Stimulated activated CD4-positive, alpha-beta T cell treated with anti-CD3 and anti-CD28 coated beads, TNF-alpha, amount 100 ng/mL, for 4 hours (primary cell): ENCODE results near the gene TACC3.
A peak's percentile ranks its signal among the peaks of the same experiment; 100 is the strongest.

Experiments
- DNase-seq, 3 experiments: peaks; one replicate each; pipeline ENCODE4 v3.0.0-alpha.2; 2020; ENCODE audit warnings: low read depth in 3 of 3

Gene TACC3

DNA sequence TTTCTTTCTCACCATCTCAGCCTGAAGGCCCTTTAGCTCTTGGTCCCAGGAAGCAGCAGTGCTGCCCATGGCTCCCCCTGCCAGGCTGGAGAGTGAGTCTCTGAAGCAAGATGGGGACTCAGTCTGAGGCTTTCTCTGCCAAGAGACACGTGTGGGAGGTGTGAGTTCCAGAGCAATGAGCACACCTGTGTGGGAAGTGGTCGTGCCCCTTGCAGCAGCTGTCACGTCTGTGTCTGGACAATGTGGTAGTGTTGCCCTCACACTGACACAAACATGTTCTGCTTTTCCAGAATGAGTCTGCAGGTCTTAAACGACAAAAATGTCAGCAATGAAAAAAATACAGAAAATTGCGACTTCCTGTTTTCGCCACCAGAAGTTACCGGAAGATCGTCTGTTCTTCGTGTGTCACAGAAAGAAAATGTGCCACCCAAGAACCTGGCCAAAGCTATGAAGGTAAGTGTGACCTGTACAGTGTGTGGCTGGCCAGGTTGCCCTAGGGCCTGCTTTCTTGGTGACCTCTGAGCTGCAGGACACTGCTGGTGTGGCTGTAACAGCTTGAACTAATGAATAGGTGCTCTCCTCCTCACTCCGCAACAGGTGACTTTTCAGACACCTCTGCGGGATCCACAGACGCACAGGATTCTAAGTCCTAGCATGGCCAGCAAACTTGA is 1.9 kb downstream of the TACC3 start:
- DNase-seq: peak in 2 of 3 experiments; percentile 36

DNA sequence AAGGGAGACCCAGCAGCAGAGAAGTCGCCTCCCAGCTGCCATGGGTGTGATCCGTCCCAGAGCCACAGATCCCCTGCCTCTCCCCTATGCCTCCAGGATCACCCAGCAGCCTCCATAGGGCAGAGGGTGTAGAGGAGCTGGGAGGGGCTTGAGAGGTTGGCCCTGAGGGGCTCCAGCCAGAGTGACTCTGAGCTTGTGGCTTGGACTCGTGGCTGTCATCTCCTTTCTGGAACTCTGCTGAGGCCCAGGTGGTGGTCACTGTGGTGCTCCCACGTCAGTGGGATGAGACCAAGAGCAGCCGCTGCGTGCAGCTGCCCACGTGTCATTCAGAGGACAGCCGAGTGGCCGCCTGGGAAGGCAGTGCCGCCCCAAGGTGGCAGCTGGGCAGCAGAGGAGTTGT is 4.2 kb downstream of the TACC3 start:
- no peak for DNase-seq

DNA sequence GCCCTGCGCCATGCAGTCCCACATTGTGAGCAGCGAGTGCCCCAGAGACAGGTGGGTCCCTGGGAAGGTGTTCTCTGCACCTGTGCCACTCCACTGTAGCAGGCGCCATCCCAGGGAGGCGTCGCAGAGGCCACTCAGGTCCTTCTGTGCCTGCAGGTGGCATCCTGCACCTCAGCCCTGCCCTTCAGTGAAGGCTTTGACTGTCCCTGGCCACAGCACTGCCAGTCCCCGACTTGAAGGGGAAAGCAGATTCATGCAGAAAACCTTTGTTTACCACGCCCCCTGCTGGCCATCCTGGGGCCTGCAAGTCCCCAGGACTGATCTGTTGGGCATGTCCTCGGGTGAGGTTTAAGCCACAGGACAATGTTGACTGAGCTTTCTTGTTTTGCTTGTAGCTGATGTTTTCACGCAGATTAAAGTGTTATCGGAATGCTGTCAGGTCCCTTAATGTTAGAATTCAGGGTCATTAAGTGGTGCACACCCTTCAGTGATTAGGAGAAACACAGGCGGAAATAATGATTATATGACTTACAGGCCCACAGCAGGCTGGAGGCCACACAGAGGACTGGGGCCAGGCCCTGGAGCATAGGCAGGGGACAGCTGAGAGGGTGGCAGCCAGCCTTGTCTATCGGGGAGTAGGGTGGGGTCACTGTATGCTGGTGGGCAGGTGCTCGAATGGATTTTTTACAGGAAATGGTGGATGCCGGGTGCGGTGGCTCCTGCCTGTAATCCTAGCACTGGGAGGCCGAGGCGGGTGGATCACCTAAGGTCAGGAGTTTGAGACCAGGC is 5.0 kb downstream of the TACC3 start:
- DNase-seq: peak; percentile 78 to 92 (median 87)

DNA sequence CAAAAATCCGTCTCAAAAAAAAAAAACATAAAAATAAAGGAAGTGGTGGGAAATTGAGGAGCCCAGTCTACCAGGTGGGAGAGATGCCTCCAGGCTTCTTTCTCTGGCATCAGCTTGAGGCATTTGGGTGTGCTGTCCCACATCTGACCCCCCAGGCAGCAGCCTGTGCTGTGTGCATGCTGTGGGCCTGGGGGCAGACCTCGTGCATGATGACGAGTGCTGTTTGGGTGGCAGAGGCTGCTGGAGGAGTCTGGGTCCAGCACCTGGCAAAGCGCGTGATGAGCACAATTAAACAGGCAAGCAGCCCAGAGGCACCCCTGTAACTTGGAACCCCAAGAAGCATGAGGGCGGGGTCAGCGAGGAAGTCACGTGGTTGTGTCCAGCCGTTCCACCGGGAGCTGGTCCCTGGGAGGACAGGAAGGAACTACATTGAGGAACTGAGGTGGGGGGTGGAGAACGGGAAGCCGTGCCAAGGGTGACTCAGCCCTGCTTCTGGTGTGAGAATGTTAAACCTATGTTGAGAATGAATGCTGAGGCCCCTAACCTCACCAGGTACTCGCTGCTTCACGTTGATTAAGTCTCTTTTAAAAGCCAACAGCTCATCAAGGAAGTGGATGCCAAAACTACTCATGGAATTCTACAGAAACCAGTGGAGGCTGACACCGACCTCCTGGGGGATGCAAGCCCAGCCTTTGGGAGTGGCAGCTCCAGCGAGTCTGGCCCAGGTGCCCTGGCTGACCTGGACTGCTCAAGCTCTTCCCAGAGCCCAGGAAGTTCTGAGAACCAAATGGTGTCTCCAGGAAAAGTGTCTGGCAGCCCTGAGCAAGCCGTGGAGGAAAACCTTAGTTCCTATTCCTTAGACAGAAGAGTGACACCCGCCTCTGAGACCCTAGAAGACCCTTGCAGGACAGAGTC is 6.1 kb downstream of the TACC3 start:
- no peak for DNase-seq

DNA sequence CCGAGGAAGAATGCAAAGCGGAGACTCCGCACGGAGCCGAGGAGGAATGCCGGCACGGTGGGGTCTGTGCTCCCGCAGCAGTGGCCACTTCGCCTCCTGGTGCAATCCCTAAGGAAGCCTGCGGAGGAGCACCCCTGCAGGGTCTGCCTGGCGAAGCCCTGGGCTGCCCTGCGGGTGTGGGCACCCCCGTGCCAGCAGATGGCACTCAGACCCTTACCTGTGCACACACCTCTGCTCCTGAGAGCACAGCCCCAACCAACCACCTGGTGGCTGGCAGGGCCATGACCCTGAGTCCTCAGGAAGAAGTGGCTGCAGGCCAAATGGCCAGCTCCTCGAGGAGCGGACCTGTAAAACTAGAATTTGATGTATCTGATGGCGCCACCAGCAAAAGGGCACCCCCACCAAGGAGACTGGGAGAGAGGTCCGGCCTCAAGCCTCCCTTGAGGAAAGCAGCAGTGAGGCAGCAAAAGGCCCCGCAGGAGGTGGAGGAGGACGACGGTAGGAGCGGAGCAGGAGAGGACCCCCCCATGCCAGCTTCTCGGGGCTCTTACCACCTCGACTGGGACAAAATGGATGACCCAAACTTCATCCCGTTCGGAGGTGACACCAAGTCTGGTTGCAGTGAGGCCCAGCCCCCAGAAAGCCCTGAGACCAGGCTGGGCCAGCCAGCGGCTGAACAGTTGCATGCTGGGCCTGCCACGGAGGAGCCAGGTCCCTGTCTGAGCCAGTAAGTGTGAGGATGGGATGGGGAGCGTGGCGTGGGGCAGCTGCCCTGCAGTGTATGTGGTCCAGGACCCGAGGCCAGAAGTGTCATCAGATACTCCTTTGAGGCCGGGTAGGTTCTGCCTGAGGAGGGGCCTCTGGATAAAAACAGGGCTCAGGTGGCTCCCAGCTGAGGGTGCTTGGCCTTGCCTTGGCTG is 7.0 kb downstream of the TACC3 start:
- no peak for DNase-seq

DNA sequence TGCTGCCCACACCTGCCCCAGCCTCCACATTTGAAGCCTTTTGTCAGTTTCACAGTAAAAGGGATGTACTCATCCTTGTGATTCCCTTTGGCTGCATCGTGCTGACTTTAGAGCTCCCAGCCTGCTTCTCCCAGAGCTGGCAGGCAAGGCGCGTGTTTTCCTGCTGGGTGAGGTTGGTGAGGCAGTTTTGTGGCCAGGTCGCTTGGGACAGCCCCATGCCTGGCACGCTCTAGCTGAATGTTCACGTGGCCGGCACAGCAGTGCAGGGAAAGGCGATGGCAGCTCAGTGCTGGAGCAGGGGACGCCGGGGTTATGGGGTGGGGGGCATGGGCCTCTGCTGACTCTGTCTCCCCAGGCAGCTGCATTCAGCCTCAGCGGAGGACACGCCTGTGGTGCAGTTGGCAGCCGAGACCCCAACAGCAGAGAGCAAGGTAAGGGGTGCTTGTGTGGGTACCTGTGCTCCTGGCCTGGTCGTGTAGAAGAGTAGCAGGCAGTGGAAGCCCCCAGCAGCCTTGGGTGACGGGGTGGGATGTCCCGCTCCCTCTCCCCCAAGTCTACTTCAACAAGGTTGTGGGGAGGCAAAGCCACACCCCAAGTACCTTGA is 9.3 kb downstream of the TACC3 start:
- DNase-seq: no peak

DNA sequence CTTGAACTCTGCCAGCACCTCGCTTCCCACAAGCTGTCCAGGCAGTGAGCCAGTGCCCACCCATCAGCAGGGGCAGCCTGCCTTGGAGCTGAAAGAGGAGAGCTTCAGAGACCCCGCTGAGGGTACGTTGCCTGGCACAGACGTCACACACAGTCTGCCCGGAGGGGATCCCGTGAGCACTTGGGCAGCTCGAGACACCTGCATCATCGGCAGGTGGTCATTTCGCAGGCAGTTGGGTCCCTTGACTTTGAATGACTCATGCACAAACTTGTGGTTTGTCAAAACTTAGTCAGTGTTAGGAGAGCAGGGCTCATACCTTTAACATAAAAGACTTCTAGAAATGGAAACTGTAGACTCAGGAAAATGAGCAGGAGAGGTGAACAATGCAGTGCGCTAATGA is 9.9 kb downstream of the TACC3 start:
- DNase-seq: no peak

DNA sequence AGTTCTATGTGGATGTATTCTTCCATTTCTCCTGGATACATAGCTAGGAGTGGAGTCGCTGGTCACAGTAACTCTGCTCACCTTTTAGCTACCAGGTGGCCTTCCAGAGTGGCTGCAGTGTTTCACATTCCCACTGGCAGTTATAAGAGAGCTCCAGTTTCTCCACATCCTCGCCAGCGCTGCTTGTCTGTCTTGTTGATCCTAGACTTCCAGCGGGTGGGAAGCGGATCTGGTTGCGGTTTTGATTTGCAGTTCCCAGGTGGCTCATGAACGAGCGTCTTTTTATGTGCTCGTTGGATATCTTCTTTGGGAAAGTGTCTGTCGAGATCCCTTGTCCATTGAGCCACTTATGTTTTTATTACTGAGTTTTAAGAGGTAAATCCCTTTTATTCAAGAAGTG is 11.6 kb downstream of the TACC3 start:
- DNase-seq: no peak

DNA sequence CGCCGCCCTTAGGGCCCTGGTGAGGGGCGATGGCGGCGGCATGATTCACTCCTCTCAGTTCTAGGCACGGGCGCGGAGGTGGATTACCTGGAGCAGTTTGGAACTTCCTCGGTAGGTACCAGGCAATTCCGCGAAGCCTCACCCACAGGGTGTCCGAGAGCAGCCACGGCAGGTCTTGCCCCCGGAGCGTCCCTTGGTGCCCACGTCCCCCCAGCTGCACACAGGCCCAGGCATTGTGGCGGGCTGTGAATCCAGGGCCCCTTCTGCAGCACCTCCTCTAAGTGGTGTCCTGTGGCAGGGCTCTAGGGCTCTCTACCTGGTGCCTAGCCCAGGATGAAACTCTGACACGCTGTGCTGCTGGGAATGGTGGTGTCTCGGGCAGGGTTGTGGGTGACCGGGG is 13.9 kb downstream of the TACC3 start:
- DNase-seq: no peak

DNA sequence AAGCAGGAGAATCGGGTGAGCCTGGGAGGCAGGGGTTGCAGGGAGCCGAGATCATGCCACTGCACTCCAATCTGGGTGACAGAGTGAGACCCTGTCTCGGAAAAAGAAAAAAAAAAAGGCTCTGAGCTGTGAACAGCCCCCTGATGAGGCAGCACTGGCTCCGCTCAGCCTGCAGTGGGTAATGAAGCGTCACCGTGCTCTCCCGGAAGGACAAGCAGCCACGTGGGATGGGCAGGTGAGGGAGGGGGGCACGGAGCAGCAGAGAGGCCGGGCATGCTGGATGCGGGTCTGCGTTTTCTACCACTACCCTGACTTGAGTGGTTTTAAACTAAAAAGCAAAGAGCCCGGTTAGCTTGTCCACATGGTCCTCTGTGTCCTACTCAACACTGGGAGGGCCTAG is 15.5 kb downstream of the TACC3 start:
- no peak for DNase-seq

DNA sequence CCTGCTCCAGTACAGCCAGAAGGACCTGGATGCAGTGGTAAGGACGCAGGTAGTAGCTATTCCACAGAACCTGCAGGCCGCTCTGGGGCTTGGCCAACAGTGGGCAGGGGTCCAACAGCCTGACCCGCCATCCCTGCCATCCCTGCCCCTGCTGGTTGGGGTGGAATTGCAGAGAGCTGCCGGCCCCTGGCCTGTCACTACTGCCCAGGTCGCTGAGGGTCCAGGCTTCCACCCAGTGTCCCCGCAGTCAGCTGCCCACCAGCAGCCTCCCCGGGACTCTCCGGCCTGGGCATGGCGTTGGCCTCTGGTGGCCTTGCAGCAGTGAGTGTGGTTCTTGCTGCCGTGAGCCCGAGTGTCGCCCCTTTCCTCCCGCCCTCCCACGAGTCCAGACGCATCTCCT is 16.3 kb downstream of the TACC3 start:
- DNase-seq: no peak

DNA sequence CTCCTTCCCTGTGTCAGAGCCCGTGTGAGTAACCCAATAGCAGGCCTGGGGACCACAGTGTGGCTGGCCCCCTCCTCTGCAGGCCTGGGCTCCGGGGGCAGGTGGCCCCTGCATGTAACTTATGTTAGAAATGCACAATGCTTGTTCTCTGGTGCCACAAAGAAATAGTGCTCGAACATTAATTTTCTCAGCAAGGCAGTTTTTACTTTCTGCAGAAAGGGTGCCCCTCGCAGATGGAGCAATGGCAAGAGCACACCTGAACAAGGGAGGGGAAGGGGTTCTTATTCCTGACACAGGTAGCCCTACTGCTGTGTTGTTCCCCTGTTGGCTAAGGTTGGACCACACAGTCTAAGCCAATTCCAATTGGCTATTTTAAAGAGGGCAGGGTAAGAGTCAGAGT is 17.1 kb downstream of the TACC3 start:
- DNase-seq: no peak

DNA sequence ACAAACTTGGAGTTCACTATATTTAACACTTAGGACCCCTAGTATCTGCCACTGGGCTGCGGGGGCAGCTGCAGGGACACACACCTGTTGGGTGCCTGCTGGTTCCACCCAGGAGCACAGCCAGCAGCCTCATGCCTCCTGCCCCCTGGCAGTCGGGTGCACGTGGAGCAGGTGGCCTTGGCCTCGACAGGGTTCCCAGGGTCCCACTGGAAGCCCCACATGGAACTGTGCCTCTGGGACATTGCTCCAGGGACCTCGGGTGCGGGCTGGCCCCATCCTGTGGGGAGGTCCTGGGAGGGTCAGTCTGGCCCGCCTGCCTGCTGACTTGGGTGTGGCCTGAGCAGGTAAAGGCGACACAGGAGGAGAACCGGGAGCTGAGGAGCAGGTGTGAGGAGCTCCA is 18.0 kb downstream of the TACC3 start:
- DNase-seq: no peak

DNA sequence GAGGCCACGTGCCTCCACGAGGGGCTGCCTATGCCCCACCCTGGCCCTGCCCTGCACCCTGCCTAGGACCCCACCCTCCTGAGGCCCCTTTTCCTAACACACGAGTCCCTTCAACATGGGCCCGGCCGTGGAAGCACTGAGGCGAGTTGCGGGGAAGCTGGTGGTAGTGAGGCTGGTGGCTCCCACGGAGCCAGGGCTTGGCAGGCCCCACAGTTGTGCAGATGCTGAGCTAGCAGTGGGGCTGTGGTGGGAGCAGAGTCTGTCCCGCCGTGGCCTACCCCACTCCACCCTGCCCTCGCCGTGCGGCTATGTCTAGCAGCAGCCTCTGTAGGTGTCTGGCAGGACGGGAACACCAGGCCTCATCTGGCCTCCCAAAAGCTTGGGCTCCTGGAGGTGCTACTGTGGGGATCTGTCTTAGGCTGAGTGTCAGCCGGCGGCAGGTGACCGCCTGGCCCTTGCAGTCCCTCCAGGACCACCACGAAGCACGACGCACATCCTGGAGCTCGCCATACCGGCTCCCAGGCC is 18.8 kb downstream of the TACC3 start:
- no peak for DNase-seq

DNA sequence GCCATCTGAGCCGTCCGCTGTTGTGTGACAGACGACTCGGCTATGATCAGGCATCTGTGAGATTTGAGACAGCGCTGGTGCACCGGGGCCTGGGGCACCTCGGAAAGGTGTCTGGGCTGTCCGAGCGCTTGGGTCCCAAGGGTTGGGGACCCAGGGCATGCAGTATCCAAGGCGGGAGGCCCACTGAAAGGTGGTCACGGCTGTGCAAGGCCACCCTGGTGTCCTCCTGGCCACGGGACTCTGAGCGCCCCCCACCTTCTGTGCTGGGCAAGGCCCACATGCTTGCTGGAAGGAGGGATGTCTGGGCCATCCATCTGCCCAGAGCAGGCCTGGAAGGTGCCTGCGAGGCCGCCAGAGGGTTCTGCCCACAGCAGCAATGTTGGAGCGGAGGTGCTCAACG is 19.9 kb downstream of the TACC3 start:
- no peak for DNase-seq

DNA sequence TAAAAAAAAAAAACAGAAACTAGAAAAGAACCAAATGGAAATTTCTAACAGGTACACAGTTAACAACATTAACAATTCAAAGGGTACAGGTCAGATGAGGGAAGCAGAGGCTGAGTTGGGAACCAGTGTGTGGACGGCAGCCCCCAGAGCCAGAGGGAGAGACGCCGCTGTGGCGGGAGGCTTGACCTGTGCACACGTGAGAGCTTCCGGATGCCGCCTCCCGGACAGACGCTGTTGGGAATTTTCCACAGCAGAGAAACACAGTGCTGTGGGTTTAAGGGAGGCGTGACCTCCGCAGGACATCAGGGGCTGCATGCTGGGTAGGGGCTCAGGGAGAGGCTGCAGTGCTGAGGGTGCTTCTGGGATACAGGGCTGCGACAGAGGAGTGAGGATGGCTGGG is 22.2 kb downstream of the TACC3 start:
- DNase-seq: no peak

DNA sequence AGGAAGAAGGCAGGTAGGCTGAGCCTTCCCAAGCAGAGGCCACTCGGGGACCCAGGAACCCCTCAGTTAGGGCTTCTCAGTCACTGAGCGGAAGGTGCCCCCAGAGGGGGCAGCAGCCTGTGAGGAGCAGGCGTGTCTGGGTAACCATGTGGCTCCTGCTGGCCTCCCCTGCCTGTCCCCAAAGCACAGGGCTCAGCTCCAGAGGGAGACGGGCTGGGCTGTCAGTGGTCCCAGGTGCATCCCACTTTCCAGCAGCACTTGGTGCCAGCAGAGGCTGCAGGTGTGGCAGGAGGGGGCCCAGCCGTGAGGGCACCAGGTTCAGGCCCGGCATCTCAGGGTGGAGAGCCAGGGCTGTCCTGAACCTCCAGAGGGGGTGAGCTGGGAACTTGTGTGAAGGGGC is 22.7 kb downstream of the TACC3 start:
- DNase-seq: no peak

DNA sequence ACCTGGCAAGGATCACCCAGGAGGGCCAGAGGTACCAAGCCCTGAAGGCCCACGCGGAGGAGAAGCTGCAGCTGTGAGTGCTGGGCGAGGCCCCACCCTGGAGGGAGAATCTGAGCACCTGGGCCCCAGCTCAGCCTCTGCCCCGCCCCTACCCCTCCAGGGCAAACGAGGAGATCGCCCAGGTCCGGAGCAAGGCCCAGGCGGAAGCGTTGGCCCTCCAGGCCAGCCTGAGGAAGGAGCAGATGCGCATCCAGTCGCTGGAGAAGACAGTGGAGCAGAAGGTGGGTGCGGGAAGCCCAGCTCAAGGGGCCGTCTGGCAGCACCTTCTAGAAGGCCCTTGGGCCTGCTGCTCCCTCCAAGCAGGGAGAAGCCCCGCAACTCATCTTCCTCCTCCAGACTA is 23.2 kb downstream of the TACC3 start:
- no peak for DNase-seq

DNA sequence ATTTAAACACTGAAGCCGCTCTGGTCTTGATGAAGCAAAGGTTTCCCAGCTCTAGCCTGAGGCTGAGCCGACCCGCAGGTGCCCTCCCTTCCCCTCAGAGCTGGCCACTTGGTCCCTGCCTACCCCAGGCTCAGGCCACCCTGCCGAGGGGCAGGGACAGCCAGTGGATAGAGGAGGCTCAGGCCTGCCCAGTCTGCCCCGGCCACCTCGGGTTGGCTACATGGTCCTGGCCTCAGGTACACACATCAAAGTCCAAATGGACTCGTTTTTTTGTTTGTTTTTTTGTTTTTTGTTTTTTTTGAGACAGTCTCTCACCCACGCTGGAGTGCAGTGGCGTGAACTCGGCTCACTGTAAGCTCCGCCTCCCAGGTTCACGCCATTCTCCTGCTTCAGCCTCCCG is 23.8 kb downstream of the TACC3 start:
- no peak for DNase-seq

DNA sequence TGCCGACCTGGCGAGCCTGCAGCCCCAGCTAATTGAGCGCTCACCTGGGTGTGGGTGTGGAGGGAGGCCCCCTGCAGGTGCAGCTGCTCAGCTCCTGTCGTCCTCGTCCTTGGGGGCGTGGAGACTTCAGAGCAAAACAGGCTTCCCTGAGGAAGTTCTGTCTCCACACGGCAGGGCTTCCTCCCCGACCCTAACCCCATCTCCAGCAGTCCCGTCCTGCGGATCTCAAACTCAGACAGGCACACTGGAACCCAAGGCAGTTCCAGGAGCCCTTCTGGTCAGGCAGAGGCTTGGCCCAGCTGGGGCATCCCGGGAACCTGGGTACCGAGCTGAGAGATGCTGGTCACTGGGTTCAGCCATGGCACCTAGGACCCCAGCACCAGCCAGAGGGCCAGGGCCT is 24.4 kb downstream of the TACC3 start:
- DNase-seq: no peak

DNA sequence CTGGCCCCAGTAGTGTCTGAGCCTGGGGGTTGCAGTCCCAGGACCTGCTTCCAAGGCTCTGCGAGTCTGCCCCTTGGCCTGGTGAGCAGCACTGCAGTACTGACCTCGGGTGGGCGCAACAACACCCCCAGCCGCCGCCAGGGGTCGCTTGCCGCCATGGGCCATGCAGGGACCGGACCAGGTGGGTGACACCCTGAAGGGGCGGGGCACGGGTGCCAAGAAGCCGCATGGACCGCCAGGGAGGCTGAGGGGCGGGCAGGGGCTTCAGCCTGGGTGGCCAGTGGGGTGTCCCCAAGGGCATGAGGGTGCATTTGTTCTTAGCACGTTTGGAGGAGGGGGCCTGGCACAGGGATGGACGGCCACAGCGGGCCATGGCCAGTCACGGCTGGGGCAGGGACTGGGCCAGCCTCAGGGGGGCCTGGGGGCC is 25.0 kb downstream of the TACC3 start:
- peak; percentile 55 to 62 (median 60) for DNase-seq
